ENCODE results near the gene HIP1.

DNA sequence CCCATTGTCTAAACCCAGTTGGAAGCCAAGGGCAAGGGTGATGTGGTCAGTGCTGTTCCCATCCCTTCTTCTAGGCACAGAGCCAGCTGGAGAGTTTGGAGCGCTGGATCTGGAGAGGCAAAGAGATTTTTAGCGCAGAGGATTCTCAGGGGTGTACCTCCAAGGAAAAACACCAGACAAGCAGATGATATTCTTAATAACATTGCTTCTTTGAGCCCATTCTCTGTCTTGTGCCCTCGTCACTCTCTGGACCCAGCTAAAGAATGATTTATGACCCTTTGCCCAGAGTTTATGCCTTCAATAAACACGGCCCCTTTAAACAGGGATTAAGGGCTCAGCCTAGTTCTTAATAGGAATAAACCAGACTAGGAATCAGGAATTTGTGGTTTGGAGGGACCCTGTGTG lies 4.7 kb upstream of the HIP1 start:
- TF ChIP-seq, protein P1, sequence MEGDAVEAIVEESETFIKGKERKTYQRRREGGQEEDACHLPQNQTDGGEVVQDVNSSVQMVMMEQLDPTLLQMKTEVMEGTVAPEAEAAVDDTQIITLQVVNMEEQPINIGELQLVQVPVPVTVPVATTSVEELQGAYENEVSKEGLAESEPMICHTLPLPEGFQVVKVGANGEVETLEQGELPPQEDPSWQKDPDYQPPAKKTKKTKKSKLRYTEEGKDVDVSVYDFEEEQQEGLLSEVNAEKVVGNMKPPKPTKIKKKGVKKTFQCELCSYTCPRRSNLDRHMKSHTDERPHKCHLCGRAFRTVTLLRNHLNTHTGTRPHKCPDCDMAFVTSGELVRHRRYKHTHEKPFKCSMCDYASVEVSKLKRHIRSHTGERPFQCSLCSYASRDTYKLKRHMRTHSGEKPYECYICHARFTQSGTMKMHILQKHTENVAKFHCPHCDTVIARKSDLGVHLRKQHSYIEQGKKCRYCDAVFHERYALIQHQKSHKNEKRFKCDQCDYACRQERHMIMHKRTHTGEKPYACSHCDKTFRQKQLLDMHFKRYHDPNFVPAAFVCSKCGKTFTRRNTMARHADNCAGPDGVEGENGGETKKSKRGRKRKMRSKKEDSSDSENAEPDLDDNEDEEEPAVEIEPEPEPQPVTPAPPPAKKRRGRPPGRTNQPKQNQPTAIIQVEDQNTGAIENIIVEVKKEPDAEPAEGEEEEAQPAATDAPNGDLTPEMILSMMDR (IDR thresholded peaks at IDR 0.05; ENCODE audit: low read length) = no peak
- no peak for TF ChIP-seq EZH2 (IDR thresholded peaks at IDR 0.05; ENCODE audit: borderline replicate concordance, low read length)
